HG03520 (cell line): Measurements from ENCODE around the gene PDX1.

Experiments
- ATAC-seq: cut with Tn5 transposase; IDR thresholded peaks from one replicate; pipeline ENCODE4 v1.9.1; 2021; ENCODE audit warnings: mild to moderate bottlenecking, moderate library complexity; ENCODE audit not compliant: unreplicated experiment

PDX1 gene

DNA sequence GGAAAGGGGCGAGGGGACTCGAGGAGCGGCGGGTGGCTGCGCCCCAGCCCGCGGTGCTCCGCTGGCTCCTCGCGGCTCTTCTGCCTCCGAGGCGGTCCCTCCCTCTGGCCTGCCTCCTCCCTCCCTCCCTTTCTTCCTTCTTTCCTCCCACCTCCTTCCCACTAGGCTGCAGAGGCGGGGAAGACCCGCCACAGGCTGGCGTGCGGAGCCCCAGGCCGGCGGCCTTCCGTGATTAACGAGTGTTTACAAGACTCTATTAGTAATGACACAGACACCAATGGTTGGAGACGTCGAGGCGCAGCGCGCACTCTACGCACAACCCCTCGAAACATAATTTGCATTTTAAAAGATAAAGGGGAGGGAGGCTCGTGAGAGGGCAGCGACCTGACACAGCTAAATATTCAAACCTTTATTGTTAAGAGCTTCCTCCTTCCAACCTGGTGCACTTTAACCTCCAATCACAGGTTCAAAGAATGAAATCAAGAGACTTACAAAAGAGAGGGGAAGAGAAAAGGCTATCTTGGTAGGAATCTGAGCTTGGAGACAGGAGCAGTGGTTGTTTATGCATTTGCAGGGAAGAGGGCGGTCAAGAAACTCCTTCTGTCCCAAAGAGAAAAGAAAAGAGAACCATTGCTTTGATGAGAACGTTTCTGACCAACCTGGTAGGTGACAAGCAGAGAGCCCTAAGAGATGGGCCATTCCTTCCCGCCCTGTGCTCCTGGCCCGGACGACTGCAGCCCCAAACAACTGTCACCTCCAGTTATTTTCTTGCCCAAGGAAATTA, 49.5 kb downstream of the PDX1 start, which contains the start of gene CDX2:
Gene CDX2, minus strand, starts transcription at position 234 of the 784 bp plus-strand sequence. CDS start 309 bp downstream, outside the sequence.
- no peak for ATAC-seq

- ATAC-seq: no peak
Measured at GRCh38 chr13:27969866-27970229, 50.0 kb downstream of the PDX1 start.

GRCh38 chr13:27970382-27971235, 50.8 kb downstream of the PDX1 start:
- ATAC-seq: no peak

- no peak for ATAC-seq
Measured at GRCh38 chr13:27971236-27971645, 51.4 kb downstream of the PDX1 start.

DNA sequence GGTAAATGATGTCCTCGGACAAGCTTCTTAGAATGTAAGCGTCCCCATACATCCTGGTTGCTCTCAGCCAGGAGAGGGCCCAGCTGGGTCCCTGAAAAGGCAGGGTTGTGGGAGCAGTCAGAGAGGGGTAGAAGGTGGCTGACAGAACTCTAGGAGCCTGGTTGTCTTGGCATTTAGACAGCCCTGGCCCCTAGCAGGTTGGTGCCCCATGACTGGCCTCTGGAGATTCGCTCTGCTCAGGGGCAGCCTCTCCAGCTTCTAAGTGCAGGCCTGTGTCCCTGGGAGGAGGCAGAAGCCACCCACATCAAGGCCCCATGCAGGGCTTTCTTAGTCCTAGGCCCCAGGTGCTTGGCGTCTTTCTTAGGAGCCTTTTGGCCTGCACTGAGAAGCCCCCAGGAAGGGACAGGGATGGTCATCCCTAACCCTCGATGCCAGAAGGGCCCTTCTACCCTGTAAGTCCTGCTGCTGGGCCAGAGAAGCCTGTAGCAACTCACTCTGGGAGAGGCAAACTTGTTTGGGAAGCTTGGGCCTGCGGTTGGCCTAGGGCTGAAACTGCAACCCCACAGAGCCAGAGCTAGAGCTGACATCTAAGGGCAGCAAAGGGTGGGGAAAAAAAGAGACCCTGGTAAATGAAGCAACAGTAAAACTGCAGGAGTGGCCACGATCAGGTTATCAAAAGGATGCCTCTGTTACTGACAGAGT, 52.1 kb downstream of the PDX1 start:
- ATAC-seq: no peak

GRCh38 chr13:27972478-27972820, 52.6 kb downstream of the PDX1 start:
- no peak for ATAC-seq

GRCh38 chr13:27973291-27973690, 53.5 kb downstream of the PDX1 start:
- ATAC-seq: no peak

- no peak for ATAC-seq
Measured at GRCh38 chr13:27973961-27974662, 54.3 kb downstream of the PDX1 start.
